K562 (cell line): ENCODE measurements around the gene HELZ.

Experiments used
- CTCF ChIP-seq, 3 experiments: IDR thresholded peaks in 2 of 3; conservative IDR thresholded peaks in 1 of 3; 2 replicates each; pipeline ENCODE4 v1.5.1; 2011 to 2012; ENCODE audit warnings: low read length in 3 of 3, mild to moderate bottlenecking in 3 of 3, control low read depth in 2 of 3, improper control_type of control experiment in 1 of 3, inconsistent platforms in 1 of 3, low read depth in 1 of 3, mixed read lengths in 1 of 3, moderate library complexity in 1 of 3; ENCODE audit not compliant: insufficient read depth in 2 of 3
- FOXJ2 ChIP-seq: fragments of 200-800 bp; sonication (Bioruptor generic); IDR thresholded peaks from 2 replicates; pipeline ENCODE4 v1.6.1; 2016; ENCODE audit warnings: missing genetic modification characterization, missing compliant biosample characterization
- GATA2 ChIP-seq: sonication (generic); formaldehyde crosslinking; IDR thresholded peaks from 2 replicates; pipeline ENCODE4 v1.4.0; 2020; ENCODE audit warnings: mild to moderate bottlenecking, missing genetic modification reagents
- HDAC3 ChIP-seq: fragments of 450-650 bp; IDR thresholded peaks from 2 replicates; pipeline ENCODE4 v1.6.1; 2018; ENCODE audit warnings: borderline replicate concordance, mild to moderate bottlenecking, moderate library complexity; ENCODE audit not compliant: partially characterized antibody
- HMGN3 ChIP-seq: IDR thresholded peaks from 2 replicates; pipeline ENCODE4 v1.6.1; 2011; ENCODE audit warnings: borderline replicate concordance, low read depth, mild to moderate bottlenecking, mixed read lengths, low read length; ENCODE audit not compliant: insufficient read length; ENCODE audit errors: extremely low read depth
- MXI1 ChIP-seq: IDR thresholded peaks from 2 replicates; pipeline ENCODE4 v1.6.1; 2011; ENCODE audit warnings: low read depth, mild to moderate bottlenecking, improper control_type of control experiment, low read length
- OTX1 ChIP-seq: fragments of 450-650 bp; formaldehyde crosslinking; IDR thresholded peaks from 2 replicates; pipeline ENCODE4 v1.4.0; 2022; ENCODE audit warnings: mild to moderate bottlenecking
- PHB2 ChIP-seq: fragments of 450-650 bp; IDR thresholded peaks from 2 replicates; pipeline ENCODE4 v1.6.1; 2017; ENCODE audit warnings: low read depth
- POLR2A ChIP-seq: fragments of 450-650 bp; conservative IDR thresholded peaks from 2 replicates; pipeline ENCODE4 v1.6.1; 2016
- PREB ChIP-seq: sonication (generic); formaldehyde crosslinking; IDR thresholded peaks from 2 replicates; pipeline ENCODE4 v1.8.1; 2023; ENCODE audit warnings: mild to moderate bottlenecking, missing genetic modification reagents
- THRA ChIP-seq: fragments of 450-650 bp; IDR thresholded peaks from 2 replicates; pipeline ENCODE4 v1.6.1; 2017; ENCODE audit warnings: mild to moderate bottlenecking, moderate library complexity
- TRIM28 ChIP-seq: fragments of 450-650 bp; IDR thresholded peaks from 2 replicates; pipeline ENCODE4 v1.6.1; 2017
- ZNF263 ChIP-seq: sonication (generic); formaldehyde crosslinking; IDR thresholded peaks from 2 replicates; pipeline ENCODE4 v1.8.0; 2022; ENCODE audit warnings: mild to moderate bottlenecking, missing genetic modification reagents, borderline replicate concordance

GRCh38 chr17:67200727-67201301, 44.2 kb downstream of the HELZ start:
- no peak for TF ChIP-seq FOXJ2 (tag)
- no peak for TF ChIP-seq GATA2 (CRISPR knock-in tag)
- TF ChIP-seq PREB = no peak
- no peak for TF ChIP-seq THRA
- TF ChIP-seq PHB2 = no peak
- no peak for TF ChIP-seq POLR2A
- TF ChIP-seq CTCF (IDR thresholded peaks at IDR 0.05 in 2 of 3, conservative IDR thresholded peaks at IDR 0.05 in 1 of 3; ENCODE audit: insufficient read depth in 2 of 3, low read depth in 1 of 3, low read length in 3 of 3) = peak; percentile 34 to 62 (median 43); a peak in 4 of 6 replicates
- no peak for TF ChIP-seq TRIM28
- no peak for TF ChIP-seq OTX1 (CRISPR knock-in tag)
- no peak for TF ChIP-seq ZNF263 (CRISPR knock-in tag)
- no peak for TF ChIP-seq MXI1
- TF ChIP-seq HMGN3 = no peak
- TF ChIP-seq HDAC3 = no peak
